ENCODE measurements around the gene SYNE2.

Gene SYNE2

GRCh38 chr14:64232095-64232838 is 379.5 kb downstream of the SYNE2 start:
- DNase-seq (ENCODE audit: low read depth), result no peak
- TF ChIP-seq, protein P1, sequence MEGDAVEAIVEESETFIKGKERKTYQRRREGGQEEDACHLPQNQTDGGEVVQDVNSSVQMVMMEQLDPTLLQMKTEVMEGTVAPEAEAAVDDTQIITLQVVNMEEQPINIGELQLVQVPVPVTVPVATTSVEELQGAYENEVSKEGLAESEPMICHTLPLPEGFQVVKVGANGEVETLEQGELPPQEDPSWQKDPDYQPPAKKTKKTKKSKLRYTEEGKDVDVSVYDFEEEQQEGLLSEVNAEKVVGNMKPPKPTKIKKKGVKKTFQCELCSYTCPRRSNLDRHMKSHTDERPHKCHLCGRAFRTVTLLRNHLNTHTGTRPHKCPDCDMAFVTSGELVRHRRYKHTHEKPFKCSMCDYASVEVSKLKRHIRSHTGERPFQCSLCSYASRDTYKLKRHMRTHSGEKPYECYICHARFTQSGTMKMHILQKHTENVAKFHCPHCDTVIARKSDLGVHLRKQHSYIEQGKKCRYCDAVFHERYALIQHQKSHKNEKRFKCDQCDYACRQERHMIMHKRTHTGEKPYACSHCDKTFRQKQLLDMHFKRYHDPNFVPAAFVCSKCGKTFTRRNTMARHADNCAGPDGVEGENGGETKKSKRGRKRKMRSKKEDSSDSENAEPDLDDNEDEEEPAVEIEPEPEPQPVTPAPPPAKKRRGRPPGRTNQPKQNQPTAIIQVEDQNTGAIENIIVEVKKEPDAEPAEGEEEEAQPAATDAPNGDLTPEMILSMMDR (IDR thresholded peaks at IDR 0.05; ENCODE audit: insufficient read depth, low read depth, low read length, missing control alignments), result no peak
- H3K4me3 ChIP-seq (ENCODE audit: low read length), result no peak overlapping the region

DNA sequence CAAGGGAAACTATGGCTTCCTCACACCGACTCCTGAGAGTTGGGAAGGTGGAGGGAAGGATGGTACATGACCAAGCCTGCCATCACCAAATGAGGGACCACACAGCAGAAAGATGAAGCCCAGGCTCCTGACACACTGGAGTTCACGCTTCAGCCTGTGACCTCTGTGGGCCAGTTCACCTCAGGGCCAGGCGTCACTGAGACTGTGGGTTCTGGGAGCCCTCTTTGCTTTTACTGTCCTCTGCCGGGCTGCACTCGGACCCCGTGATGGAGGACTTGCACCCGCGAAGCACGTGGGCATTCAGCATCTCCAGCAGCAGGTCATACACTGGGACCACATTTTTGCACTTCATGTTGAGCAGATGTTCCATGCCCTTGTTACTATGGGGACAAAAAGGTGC is 380.1 kb downstream of the SYNE2 start:
- no peak for DNase-seq (ENCODE audit: low read depth)
- H3K4me3 ChIP-seq (ENCODE audit: low read length), result no peak overlapping the region
- TF ChIP-seq, protein P1 (IDR thresholded peaks at IDR 0.05; ENCODE audit: insufficient read depth, low read depth, low read length, missing control alignments), result no peak

GRCh38 chr14:64233531-64234190 is 380.9 kb downstream of the SYNE2 start:
- no peak for DNase-seq (ENCODE audit: low read depth)
- TF ChIP-seq, protein P1 (IDR thresholded peaks at IDR 0.05; ENCODE audit: insufficient read depth, low read depth, low read length, missing control alignments), result no peak
- no peak overlapping the region for H3K4me3 ChIP-seq (ENCODE audit: low read length)

DNA sequence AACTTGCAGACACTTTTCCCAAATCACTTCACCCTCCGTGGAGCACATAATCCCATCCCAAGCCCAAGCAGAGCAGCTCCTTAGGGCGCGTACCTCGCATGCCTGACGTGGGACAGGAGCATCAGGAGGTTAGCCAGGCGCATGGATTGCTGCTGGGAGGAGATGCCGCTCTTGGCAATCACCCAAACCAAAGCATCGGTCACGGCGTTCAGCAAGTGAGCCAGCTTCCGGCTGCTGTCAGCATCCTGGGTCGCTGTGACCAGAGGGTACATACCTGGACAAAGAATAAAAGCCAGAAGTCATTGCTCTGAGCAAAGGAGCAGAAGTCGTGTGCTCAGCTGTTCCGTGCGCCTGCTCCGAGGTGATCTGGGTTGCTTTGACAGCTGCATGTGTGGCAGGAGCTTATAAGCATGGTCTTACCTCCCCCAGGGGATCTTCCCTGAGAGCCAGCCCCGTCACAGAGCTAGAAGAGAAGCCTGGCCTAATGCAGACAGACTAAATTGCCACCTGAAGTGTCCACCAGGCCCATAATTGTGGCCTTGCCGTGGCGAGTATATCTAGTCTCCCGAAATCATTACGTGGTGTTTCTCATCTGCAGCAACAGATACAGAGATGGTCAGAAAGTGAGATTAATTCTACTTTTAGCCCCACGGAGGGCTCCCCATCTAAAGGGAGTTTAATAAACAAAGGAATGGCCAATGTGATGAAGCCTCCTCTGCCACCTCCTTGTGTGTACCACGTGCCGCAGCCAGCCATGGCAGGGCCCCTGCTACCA is 382.3 kb downstream of the SYNE2 start:
- TF ChIP-seq, protein P1 (IDR thresholded peaks at IDR 0.05; ENCODE audit: insufficient read depth, low read depth, low read length, missing control alignments), result no peak
- DNase-seq (ENCODE audit: low read depth), result peak; percentile 67
- H3K4me3 ChIP-seq (ENCODE audit: low read length), result no peak overlapping the region

- no peak overlapping the region for H3K4me3 ChIP-seq (ENCODE audit: low read length)
- no peak for DNase-seq (ENCODE audit: low read depth)
- TF ChIP-seq, protein P1 (IDR thresholded peaks at IDR 0.05; ENCODE audit: insufficient read depth, low read depth, low read length, missing control alignments), result no peak
Measured at GRCh38 chr14:64235652-64236640, 383.1 kb downstream of the SYNE2 start.

- TF ChIP-seq, protein P1 (IDR thresholded peaks at IDR 0.05; ENCODE audit: insufficient read depth, low read depth, low read length, missing control alignments), result no peak
- H3K4me3 ChIP-seq (ENCODE audit: low read length), result no peak overlapping the region
- no peak for DNase-seq (ENCODE audit: low read depth)
Measured at GRCh38 chr14:64238049-64238448, 385.2 kb downstream of the SYNE2 start.

All from epithelial cell of esophagus (primary cell).